Measurements from ENCODE around the gene ILF2. TPM values are rescaled to one million over a fixed set of nuclear protein-coding genes. Genes with fewer than 3 reads are reported as not detected.
A peak's percentile ranks its signal among the peaks of the same experiment; 100 is the strongest.

The ILF2 gene
- polyA plus RNA-seq, 1 donor (not counting 4 experiments of a cell fraction or from before 2014, with no cell fraction given) = 232 TPM

- Histone ChIP-seq H3K4me2 (ENCODE audit: control insufficient read depth, extremely low read depth, insufficient read depth, low read depth, low read length) (no peak overlapping the region), H3K9me1 (ENCODE audit: control insufficient read depth, extremely low read depth, insufficient read depth, low read length) (no peaks in the 10 kb centered on the region), H3K79me2 (ENCODE audit: control insufficient read depth, insufficient read depth, low read length) (no peaks in the 10 kb centered on the region), H3K27ac (ENCODE audit: control insufficient read depth, insufficient read depth, low read length) (no peak overlapping the region), H4K20me1 (ENCODE audit: control insufficient read depth, extremely low read depth, insufficient read depth, low read length) (no peaks in the 10 kb centered on the region), H3K36me3 (ENCODE audit: control insufficient read depth in 2 of 2, extremely low read depth in 1 of 2, insufficient read depth in 2 of 2, low read length in 2 of 2) (no peaks in the 10 kb centered on the region), H3K4me3 (ENCODE audit: control insufficient read depth in 2 of 3, extremely low read depth in 1 of 3, insufficient read depth in 2 of 3, low read depth in 1 of 3, low read length in 3 of 3) (no peak overlapping the region), H2AFZ (ENCODE audit: control insufficient read depth, low read length) (no peak overlapping the region), H3K9me3 (ENCODE audit: control insufficient read depth, low read depth, low read length) (no peaks in the 10 kb centered on the region), H3K9ac (ENCODE audit: control insufficient read depth, extremely low read depth, insufficient read depth, low read length) (no peak overlapping the region), H3K4me1 (ENCODE audit: control insufficient read depth, extremely low read depth, insufficient read depth, low read length) (peaks cover 8% of the 10 kb centered on the region), H3K27me3 (ENCODE audit: control insufficient read depth, extremely low read depth, insufficient read depth, low read length) (no peaks in the 10 kb centered on the region)
- FAIRE-seq (no peak), DNase-seq (ENCODE audit: low read depth, low spot score) (no peak)
- TF ChIP-seq EZH2 (IDR thresholded peaks at IDR 0.05; ENCODE audit: low read length) = no peak
- TF ChIP-seq CTCF (optimal IDR thresholded peaks at IDR 0.05 in 1 of 3, IDR thresholded peaks at IDR 0.05 in 1 of 3, conservative IDR thresholded peaks at IDR 0.05 in 1 of 3; ENCODE audit: extremely low read depth in 1 of 3, insufficient read depth in 2 of 3, low read length in 3 of 3) = no peak
- dilution Hi-C loops (cut with MboI; ENCODE audit: extremely low pct_ligation_motif_present, low sequenced_read_pairs) = no loop called here
These were observed 29.0 kb upstream of the ILF2 start for GRCh38 chr1:153699768-153700167.

DNA sequence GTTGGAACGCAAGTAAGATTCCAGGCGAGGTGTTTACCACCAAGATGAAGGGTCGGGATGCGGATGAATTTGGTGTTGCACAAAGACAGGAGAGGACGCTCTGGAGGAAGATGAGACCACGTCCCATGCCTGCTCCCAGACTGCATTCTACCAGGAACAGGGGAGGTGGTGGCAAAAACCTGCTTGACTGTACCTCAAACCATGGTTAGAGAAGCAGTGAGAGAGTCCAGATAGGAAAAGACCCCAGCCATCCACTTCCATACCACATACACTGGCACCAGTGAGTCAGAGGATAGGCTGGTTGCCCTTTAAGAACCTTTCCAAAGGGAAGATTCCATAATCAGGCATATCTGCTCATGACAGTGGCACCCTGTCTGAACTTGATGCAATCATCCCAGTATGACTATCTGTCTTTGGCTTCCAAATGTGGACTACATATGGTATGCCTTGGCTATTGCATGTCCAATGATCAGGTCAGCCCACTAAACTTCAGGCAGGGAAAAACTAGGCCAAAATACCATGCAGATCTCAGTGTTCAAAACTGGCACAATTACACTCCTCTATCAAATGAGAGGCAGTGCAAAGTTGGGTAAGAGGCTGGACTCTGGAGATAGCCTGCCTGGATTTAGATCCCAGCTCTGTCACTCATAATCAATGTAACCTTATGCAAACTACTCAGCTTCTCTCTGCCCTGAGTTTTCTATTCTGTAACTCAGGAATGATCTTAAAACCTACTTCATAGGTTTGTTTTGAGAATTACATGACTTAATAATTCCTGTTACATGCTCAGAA, 28.3 kb upstream of the ILF2 start:
- TF ChIP-seq EZH2 (IDR thresholded peaks at IDR 0.05; ENCODE audit: low read length) (no peak), CTCF (optimal IDR thresholded peaks at IDR 0.05 in 1 of 3, IDR thresholded peaks at IDR 0.05 in 1 of 3, conservative IDR thresholded peaks at IDR 0.05 in 1 of 3; ENCODE audit: extremely low read depth in 1 of 3, insufficient read depth in 2 of 3, low read length in 3 of 3) (no peak)
- H3K4me2 ChIP-seq (ENCODE audit: control insufficient read depth, extremely low read depth, insufficient read depth, low read depth, low read length) = peak overlapping the region; percentile 1

More for the DNA sequence above, 28.3 kb upstream of the ILF2 start:
- Histone ChIP-seq H3K9me3 (ENCODE audit: control insufficient read depth, low read depth, low read length) (no peaks in the 10 kb centered on the region), H3K9ac (ENCODE audit: control insufficient read depth, extremely low read depth, insufficient read depth, low read length) (no peak overlapping the region), H3K27ac (ENCODE audit: control insufficient read depth, insufficient read depth, low read length) (no peak overlapping the region), H3K79me2 (ENCODE audit: control insufficient read depth, insufficient read depth, low read length) (no peaks in the 10 kb centered on the region), H3K4me3 (ENCODE audit: control insufficient read depth in 2 of 3, extremely low read depth in 1 of 3, insufficient read depth in 2 of 3, low read depth in 1 of 3, low read length in 3 of 3) (no peak overlapping the region), H3K27me3 (ENCODE audit: control insufficient read depth, extremely low read depth, insufficient read depth, low read length) (no peaks in the 10 kb centered on the region), H2AFZ (ENCODE audit: control insufficient read depth, low read length) (no peak overlapping the region), H3K9me1 (ENCODE audit: control insufficient read depth, extremely low read depth, insufficient read depth, low read length) (no peaks in the 10 kb centered on the region), H3K4me1 (ENCODE audit: control insufficient read depth, extremely low read depth, insufficient read depth, low read length) (peaks cover 8% of the 10 kb centered on the region), H3K36me3 (ENCODE audit: control insufficient read depth in 2 of 2, extremely low read depth in 1 of 2, insufficient read depth in 2 of 2, low read length in 2 of 2) (no peaks in the 10 kb centered on the region), H4K20me1 (ENCODE audit: control insufficient read depth, extremely low read depth, insufficient read depth, low read length) (no peaks in the 10 kb centered on the region)
- DNase-seq (ENCODE audit: low read depth, low spot score) = no peak
- dilution Hi-C loops (cut with MboI; ENCODE audit: extremely low pct_ligation_motif_present, low sequenced_read_pairs) = no loop called here
- FAIRE-seq = peak; percentile 46

Data from keratinocyte (primary cell).